HG03571 (cell line): ENCODE measurements around the gene TMEM14C.

Experiments
- ATAC-seq: cut with Tn5 transposase; IDR thresholded peaks from one replicate; pipeline ENCODE4 v1.9.1; 2021; ENCODE audit not compliant: unreplicated experiment

The TMEM14C gene

DNA sequence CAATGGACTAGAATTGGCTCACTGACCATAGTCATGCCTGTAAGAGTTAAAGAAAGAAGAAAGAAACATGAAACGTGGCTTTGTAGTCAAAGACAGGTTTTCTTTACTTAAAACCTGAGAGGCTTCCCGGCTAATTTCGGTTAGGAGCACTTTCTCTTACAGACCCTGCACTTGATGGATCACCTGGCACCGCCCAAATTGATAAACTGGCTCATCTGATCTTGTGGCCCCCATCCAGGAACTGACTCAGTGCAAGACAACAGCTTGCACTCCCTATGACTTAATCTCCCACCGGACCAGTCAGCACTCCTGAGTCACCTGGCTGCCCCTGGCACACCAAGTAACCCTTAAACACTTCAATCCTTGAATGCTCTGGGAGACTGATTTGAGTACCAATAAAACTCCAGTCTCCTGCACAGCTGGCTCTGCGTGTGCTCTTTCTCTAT, 37.0 kb downstream of the TMEM14C start:
- no peak for ATAC-seq

DNA sequence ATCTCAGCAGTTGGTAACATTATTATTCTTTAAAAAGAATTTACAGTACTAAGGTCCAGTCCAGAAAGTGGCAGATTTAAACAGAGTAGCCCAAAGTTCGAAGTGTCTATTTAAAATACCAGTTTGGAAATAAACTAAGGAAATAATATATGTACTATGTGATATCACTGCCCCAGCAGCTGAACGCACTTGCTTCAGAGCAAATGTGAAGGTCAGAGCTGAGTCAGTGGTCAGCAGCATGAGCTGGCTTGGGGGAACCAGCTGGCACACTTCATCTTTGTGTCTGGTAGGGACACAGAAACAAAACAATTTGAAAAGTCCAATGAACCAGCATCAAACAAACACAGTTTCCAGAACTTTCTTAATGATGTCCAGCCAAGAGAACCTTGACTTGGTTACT, 40.1 kb downstream of the TMEM14C start:
- ATAC-seq: no peak

DNA sequence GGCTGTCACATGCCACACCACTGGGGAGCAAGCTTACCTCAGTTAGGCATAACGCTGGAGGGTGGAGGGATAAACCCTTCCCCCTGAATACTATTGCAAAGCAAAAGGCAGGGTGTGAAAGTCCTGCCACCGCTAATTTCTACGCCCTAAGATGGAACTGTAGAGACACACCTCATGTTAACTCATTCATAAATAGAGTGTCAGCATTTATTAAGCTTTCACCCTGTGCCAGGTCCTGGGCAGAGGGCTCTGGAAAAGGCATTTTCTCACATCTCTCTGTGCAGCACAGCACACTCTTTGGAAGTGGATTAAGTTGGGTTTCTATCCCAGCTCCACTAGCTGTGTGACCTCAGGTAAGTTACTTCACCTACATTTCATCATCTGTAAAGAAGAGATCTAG, 46.5 kb downstream of the TMEM14C start:
- ATAC-seq: no peak

GRCh38 chr6:10771371-10771894, 48.6 kb downstream of the TMEM14C start:
- no peak for ATAC-seq

DNA sequence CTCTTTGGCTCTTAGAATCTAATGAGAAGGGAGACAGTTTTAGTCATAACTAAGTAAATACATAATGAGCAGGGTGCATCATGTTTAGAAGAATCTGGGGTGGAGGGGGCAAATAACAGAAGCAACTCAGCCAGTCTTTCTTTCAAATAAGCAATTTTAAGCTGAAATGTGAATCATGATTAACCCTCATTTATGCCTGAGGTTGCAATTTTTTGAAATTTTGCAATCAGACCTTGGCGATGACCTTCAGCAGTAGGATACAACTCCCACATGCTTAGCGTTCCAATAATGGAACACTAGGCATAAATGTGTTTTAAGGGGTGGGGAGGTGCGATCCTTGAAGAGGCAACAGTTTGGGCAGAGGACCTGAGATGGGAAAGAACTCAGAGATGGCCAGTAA, 55.4 kb downstream of the TMEM14C start:
- ATAC-seq: no peak

- ATAC-seq: no peak
Measured at GRCh38 chr6:10779076-10779475, 56.2 kb downstream of the TMEM14C start.
